GM18502 (cell line): Measurements from ENCODE around the gene HRC.
"Not testable (repeated sequence)": the region's sequence is repeated elsewhere in the genome, so short reads cannot be mapped to it uniquely, and the experiment has no call there.

Experiments
- ATAC-seq: cut with Tn5 transposase; IDR thresholded peaks from one replicate; pipeline ENCODE4 v1.9.1; 2021; ENCODE audit warnings: mild to moderate bottlenecking; ENCODE audit not compliant: unreplicated experiment, poor library complexity

HRC gene

GRCh38 chr19:49142866-49143335 lies 12.3 kb downstream of the HRC start:
- peak; percentile 61 for ATAC-seq

- no peak for ATAC-seq
Measured at GRCh38 chr19:49141352-49141751, 13.8 kb downstream of the HRC start.

GRCh38 chr19:49140951-49141350 lies 14.2 kb downstream of the HRC start:
- ATAC-seq = no peak

- no peak for ATAC-seq
Measured at GRCh38 chr19:49136771-49137171, 18.4 kb downstream of the HRC start.

- no peak for ATAC-seq
Measured at GRCh38 chr19:49135686-49136085, 19.5 kb downstream of the HRC start.

GRCh38 chr19:49133621-49134454 lies 21.4 kb downstream of the HRC start:
- no peak for ATAC-seq

GRCh38 chr19:49132974-49133609 lies 22.1 kb downstream of the HRC start:
- ATAC-seq = no peak

GRCh38 chr19:49130325-49130724 lies 24.9 kb downstream of the HRC start:
- no peak for ATAC-seq

- ATAC-seq = no peak
Measured at GRCh38 chr19:49129238-49129583, 26.0 kb downstream of the HRC start.

GRCh38 chr19:49128545-49129237 lies 26.5 kb downstream of the HRC start:
- no peak for ATAC-seq

- ATAC-seq = peak; percentile 84
Measured at GRCh38 chr19:49127674-49128544, 27.3 kb downstream of the HRC start.

- not testable (repeated sequence) for ATAC-seq
Measured at GRCh38 chr19:49127225-49127624, 28.0 kb downstream of the HRC start.

GRCh38 chr19:49126575-49126974 lies 28.6 kb downstream of the HRC start:
- ATAC-seq = no peak

- ATAC-seq = no peak
Measured at GRCh38 chr19:49125025-49125731, 30.0 kb downstream of the HRC start.

GRCh38 chr19:49123285-49123684 lies 31.9 kb downstream of the HRC start:
- ATAC-seq = not testable (repeated sequence)

- ATAC-seq = not testable (repeated sequence)
Measured at GRCh38 chr19:49121841-49122240, 33.4 kb downstream of the HRC start.

GRCh38 chr19:49120868-49121267 lies 34.3 kb downstream of the HRC start:
- no peak for ATAC-seq

GRCh38 chr19:49120325-49120683 lies 34.9 kb downstream of the HRC start:
- ATAC-seq = no peak

GRCh38 chr19:49119411-49120324 lies 35.5 kb downstream of the HRC start, which contains the start of gene PPFIA3:
Gene PPFIA3, plus strand, starts transcription at chr19:49119544. Its CDS starts 8,330 bp downstream, at chr19:49127874.
- no peak for ATAC-seq
